Pancreas (tissue), 10 donors: ENCODE results near the gene ZCWPW1. TPM values are rescaled to one million over a fixed set of nuclear protein-coding genes. Genes with fewer than 3 reads are reported as not detected.
A peak's percentile ranks its signal among the peaks of the same experiment; 100 is the strongest.

Source experiments
- ATAC-seq, 4 donors: fragments of 200-7000 bp; cut with Tn5 transposase; one replicate each; pipeline versions ENCODE4 v1.8.0 to v1.9.1; 2020; ENCODE audit warnings: mild to moderate bottlenecking in 4 of 4, moderate library complexity in 4 of 4
- DNase-seq, 6 donors: peaks; one replicate each; pipeline ENCODE4 v3.0.0-alpha.2; 2020
- FAIRE-seq: peaks from 2 replicates; lab custom pipeline; 2012; peaks lifted over from hg19 to GRCh38; lab: Jason Lieb, UNC
- H3K27ac ChIP-seq, 4 donors: fragments of 200-600 bp; sonication (generic); 1 replicate in 3 of 4; 2 replicates in 1 of 4; pipeline versions ENCODE4 v1.5.0 to v1.8.0; 2020
- H3K27me3 ChIP-seq, 4 donors: fragments of 200-600 bp; one replicate each; pipeline ENCODE4 v1.8.0; 2021
- H3K36me3 ChIP-seq, 3 donors: fragments of 200-600 bp; sonication (generic) in 1 of 3; one replicate each; pipeline versions ENCODE4 v1.5.0 to v1.8.0; 2020 to 2021
- H3K4me1 ChIP-seq, 3 donors: fragments of 200-600 bp; one replicate each; pipeline ENCODE4 v1.8.0; 2021
- H3K4me3 ChIP-seq, 4 donors: fragments of 200-600 bp; sonication (generic) in 2 of 4; one replicate each; pipeline versions ENCODE4 v1.5.0 to v1.8.0; 2020 to 2021
- H3K9me3 ChIP-seq, 4 donors: fragments of 200-600 bp; one replicate each; pipeline ENCODE4 v1.8.0; 2021
- WGBS, 2 donors: extraction: QIAGEN DNeasy Blood & Tissue Kit; methylation state at CpG; one replicate each; pipeline ENCODE4 v1.1.7; 2013; 5-methylcytosine and 5-hydroxymethylcytosine counted together
- intact Hi-C, 3 donors: fragments of 100-400 bp; cut with DNase I; formaldehyde crosslinking; loops; one replicate each; pipeline versions ENCODE4 v1.11.1 to v1.14.2; 2022
- polyA plus RNA-seq, 2 donors: library from polyadenylated mRNA; stranded (reverse); fragments of 200-250 nt; gene quantifications; one replicate each; pipeline ENCODE4 v1.2.3, GENCODE V29; 2013
- total RNA-seq, 6 donors: library from RNA; stranded (reverse); fragmentation: NEBNext Ultra II Directional in 4 of 6; extraction: Animal tissue kit (Norgen Biotek cat#: 25700) in 4 of 6; gene quantifications; one replicate each; pipeline versions ENCODE4 v1.2.1 to v1.2.4, GENCODE V29; 2021 to 2023
- TF ChIP-seq, protein P1 (sequence below), 4 donors: fragments of 200-600 bp; sonication (generic) in 3 of 4; IDR thresholded peaks; one replicate each; pipeline versions ENCODE4 v1.5.0 to v1.8.0; 2021; ENCODE audit warnings: antibody characterized with exemption in 4 of 4
- donor health status: healthy with polysubstance abuse.
- donor health status: DM: no; HTN: no; CAD: no; lungs with moderate emphysema.
- donor health status: DM: no; HTN: no; CAD: no.
- donor health status: control.
- donor health status: control.
- donor health status: Bipolar disorder and iron deficiency.
- donor health status: DM: yes; HTN: yes; CAD: no.
- donor health status: DM: no; HTN: no; CAD: no.
- donor health status: DM: no; HTN: no; CAD: no.
- donor health status: DM: yes; HTN: yes; CAD: no.

Gene ZCWPW1
- total and polyA plus RNA-seq, 8 donors, result 1.6 to 18.9 (median 2.3) TPM

DNA sequence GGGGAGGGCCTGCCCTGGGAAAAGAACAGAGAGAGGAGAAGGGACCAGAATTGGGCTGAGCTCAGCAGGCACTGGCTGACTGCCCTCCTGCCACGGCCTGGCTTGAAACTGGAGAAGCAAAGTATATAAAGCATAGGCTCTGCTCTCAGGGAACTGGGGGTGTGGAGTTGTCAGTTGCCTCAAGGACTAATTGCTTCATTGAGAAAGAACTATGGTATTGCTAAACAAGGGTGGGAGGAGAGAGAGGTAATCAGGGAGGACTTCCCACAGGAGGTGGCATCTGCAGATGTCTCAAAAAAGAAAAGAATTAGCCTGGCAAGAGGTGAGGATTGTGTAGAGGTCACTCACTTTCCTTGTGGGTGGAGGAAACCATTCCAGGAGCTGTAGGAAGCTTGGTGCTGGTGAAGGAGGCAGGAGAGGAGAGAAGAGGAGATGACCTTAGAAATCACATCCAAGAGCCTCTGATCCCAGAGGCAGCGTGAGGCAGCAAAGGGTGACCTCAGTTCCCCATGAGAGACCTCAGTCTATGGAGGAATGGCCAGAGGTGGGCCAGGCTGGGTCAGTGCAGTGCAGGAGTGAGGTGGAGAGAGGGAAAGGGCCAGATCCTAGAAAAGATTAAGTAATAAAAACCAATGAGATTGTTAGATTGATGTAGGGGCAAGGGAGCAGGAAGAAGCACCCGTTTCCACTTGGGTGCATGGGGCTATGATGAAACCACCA, 68.2 kb downstream of the ZCWPW1 start:
- peak in 1 of 6 donors; percentile 17 for DNase-seq
- WGBS, 2 donors, result 82 to 89% methylated on average over 3 of the region's 3 CpGs

DNA sequence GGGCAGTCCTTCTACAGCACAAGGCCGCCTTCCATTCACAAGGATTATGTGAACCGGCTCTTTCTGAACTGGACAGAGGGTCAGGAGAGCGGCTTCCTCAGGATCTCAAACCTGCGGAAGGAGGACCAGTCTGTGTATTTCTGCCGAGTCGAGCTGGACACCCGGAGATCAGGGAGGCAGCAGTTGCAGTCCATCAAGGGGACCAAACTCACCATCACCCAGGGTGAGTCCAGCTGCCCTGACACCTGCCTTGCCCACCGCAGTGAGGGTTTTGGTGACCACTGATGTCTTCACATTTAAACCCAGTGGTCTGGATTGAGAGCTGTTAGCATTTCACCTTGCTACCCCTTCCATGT, 69.7 kb downstream of the ZCWPW1 start:
- TF ChIP-seq, protein P1, sequence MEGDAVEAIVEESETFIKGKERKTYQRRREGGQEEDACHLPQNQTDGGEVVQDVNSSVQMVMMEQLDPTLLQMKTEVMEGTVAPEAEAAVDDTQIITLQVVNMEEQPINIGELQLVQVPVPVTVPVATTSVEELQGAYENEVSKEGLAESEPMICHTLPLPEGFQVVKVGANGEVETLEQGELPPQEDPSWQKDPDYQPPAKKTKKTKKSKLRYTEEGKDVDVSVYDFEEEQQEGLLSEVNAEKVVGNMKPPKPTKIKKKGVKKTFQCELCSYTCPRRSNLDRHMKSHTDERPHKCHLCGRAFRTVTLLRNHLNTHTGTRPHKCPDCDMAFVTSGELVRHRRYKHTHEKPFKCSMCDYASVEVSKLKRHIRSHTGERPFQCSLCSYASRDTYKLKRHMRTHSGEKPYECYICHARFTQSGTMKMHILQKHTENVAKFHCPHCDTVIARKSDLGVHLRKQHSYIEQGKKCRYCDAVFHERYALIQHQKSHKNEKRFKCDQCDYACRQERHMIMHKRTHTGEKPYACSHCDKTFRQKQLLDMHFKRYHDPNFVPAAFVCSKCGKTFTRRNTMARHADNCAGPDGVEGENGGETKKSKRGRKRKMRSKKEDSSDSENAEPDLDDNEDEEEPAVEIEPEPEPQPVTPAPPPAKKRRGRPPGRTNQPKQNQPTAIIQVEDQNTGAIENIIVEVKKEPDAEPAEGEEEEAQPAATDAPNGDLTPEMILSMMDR (IDR thresholded peaks at IDR 0.05), result no peak
- 95 to 96% methylated on average over 8 of the region's 8 CpGs for WGBS, 2 donors
- DNase-seq (no peak), FAIRE-seq (no peak), ATAC-seq (no peak)
- Histone ChIP-seq H3K27ac (no peak overlapping the region), H3K4me3 (no peak overlapping the region), H3K4me1 (no peaks in the 10 kb centered on the region), H3K36me3 (peaks cover 3 to 60% (median 26%) of the 10 kb centered on the region in 3 donors), H3K9me3 (no peaks in the 10 kb centered on the region), H3K27me3 (no peaks in the 10 kb centered on the region)
- intact Hi-C loops, result no loop called here

More for the DNA sequence above, 68.2 kb downstream of the ZCWPW1 start:
- Histone ChIP-seq H3K36me3 (peaks cover 3 to 46% (median 26%) of the 10 kb centered on the region in 3 donors), H3K27ac (no peak overlapping the region), H3K9me3 (no peaks in the 10 kb centered on the region), H3K27me3 (no peaks in the 10 kb centered on the region), H3K4me1 (no peaks in the 10 kb centered on the region), H3K4me3 (no peak overlapping the region)
- FAIRE-seq (no peak), ATAC-seq (no peak)
- TF ChIP-seq, protein P1 (IDR thresholded peaks at IDR 0.05), result no peak
- intact Hi-C loops, result no loop called here

- Histone ChIP-seq H3K4me1 (no peaks in the 10 kb centered on the region), H3K36me3 (peaks cover 3 to 64% (median 26%) of the 10 kb centered on the region in 3 donors), H3K27me3 (no peaks in the 10 kb centered on the region), H3K27ac (no peak within 1 kb of the TSS), H3K9me3 (no peaks in the 10 kb centered on the region), H3K4me3 (no peak within 1 kb of the TSS)
- intact Hi-C loops, result no loop called here
- ATAC-seq (peak in 2 of 4 donors; percentile 6 to 25), DNase-seq (no peak), FAIRE-seq (no peak)
- TF ChIP-seq, protein P1 (IDR thresholded peaks at IDR 0.05), result no peak
- 85 to 87% methylated on average over 11 of the region's 11 CpGs for WGBS, 2 donors
These were observed 70.3 kb downstream of the ZCWPW1 start, which contains the start of gene PILRB for GRCh38 chr7:100358027-100358856. Gene PILRB (plus strand): TSS chr7:100358117. CDS start chr7:100358303, 186 bp downstream.

DNA sequence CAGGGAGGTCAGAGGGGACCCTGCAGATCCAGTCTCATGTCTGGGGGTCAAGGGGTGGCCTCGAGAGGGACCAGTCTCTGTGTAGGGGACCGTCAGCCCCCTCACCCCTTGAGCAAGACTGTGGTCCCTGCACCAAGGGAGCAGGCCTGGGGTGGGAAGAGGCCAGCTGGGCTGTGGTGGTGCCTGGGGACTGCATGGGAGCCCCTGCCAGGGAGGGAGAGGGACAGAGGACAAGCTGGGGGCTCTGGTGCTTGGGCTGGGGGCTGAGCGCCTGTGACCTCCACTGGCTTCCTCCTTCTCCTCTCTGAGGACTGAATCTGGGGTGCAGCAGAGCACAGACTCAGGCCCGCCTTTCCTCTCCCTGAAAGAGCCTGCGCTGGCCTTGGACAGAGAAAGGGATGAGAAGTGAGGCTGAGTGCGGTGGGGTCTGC, 71.4 kb downstream of the ZCWPW1 start:
- Histone ChIP-seq H3K4me3 (no peak overlapping the region), H3K9me3 (no peaks in the 10 kb centered on the region), H3K27me3 (no peaks in the 10 kb centered on the region), H3K36me3 (peaks cover under 1 to 60% (median 26%) of the 10 kb centered on the region in 3 donors), H3K4me1 (no peaks in the 10 kb centered on the region), H3K27ac (no peak overlapping the region)
- no peak for FAIRE-seq
- no peak for ATAC-seq
- TF ChIP-seq, protein P1 (IDR thresholded peaks at IDR 0.05), result no peak
- DNase-seq, result no peak
- intact Hi-C loops, result no loop called here
- WGBS, 2 donors, result 91 to 97% methylated on average over 6 of the region's 6 CpGs
